SK-N-SH (cell line): ENCODE measurements around the gene TAMALIN.

Experiments used
- POLR2AphosphoS5 ChIP-seq: IDR thresholded peaks from 2 replicates; pipeline ENCODE4 v1.6.1; 2012; ENCODE audit warnings: low read depth, low read length
- SMC3 ChIP-seq: IDR thresholded peaks from 2 replicates; pipeline ENCODE4 v1.6.1; 2012; ENCODE audit warnings: low read depth, low read length, improper control_type of control experiment
- TAF1 ChIP-seq: IDR thresholded peaks from 2 replicates; pipeline ENCODE4 v1.6.1; 2012; ENCODE audit warnings: low read depth, mild to moderate bottlenecking, low read length, moderate library complexity, borderline replicate concordance
- TF ChIP-seq, protein P1 (sequence below): IDR thresholded peaks from 2 replicates; pipeline ENCODE4 v1.4.0; 2012; ENCODE audit warnings: low read depth, borderline replicate concordance
- TF ChIP-seq, protein P2 (sequence below): fragments of 200-600 bp; sonication (generic); IDR thresholded peaks from 2 replicates; pipeline ENCODE4 v1.6.1; 2017; ENCODE audit warnings: antibody characterized with exemption, mild to moderate bottlenecking, moderate library complexity
- TF ChIP-seq, protein P3 (sequence below): IDR thresholded peaks from 2 replicates; pipeline ENCODE4 v1.6.1; 2012; ENCODE audit warnings: mild to moderate bottlenecking, low read depth, low read length, moderate library complexity

GRCh38 chr12:52015532-52016041 is 8.8 kb downstream of the TAMALIN start:
- TF ChIP-seq SMC3 (no peak), POLR2AphosphoS5 (no peak), TAF1 (no peak)
- TF ChIP-seq, protein P1, sequence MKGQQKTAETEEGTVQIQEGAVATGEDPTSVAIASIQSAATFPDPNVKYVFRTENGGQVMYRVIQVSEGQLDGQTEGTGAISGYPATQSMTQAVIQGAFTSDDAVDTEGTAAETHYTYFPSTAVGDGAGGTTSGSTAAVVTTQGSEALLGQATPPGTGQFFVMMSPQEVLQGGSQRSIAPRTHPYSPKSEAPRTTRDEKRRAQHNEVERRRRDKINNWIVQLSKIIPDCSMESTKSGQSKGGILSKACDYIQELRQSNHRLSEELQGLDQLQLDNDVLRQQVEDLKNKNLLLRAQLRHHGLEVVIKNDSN, result no peak
- TF ChIP-seq, protein P2, sequence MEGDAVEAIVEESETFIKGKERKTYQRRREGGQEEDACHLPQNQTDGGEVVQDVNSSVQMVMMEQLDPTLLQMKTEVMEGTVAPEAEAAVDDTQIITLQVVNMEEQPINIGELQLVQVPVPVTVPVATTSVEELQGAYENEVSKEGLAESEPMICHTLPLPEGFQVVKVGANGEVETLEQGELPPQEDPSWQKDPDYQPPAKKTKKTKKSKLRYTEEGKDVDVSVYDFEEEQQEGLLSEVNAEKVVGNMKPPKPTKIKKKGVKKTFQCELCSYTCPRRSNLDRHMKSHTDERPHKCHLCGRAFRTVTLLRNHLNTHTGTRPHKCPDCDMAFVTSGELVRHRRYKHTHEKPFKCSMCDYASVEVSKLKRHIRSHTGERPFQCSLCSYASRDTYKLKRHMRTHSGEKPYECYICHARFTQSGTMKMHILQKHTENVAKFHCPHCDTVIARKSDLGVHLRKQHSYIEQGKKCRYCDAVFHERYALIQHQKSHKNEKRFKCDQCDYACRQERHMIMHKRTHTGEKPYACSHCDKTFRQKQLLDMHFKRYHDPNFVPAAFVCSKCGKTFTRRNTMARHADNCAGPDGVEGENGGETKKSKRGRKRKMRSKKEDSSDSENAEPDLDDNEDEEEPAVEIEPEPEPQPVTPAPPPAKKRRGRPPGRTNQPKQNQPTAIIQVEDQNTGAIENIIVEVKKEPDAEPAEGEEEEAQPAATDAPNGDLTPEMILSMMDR, result no peak
- TF ChIP-seq, protein P3, sequence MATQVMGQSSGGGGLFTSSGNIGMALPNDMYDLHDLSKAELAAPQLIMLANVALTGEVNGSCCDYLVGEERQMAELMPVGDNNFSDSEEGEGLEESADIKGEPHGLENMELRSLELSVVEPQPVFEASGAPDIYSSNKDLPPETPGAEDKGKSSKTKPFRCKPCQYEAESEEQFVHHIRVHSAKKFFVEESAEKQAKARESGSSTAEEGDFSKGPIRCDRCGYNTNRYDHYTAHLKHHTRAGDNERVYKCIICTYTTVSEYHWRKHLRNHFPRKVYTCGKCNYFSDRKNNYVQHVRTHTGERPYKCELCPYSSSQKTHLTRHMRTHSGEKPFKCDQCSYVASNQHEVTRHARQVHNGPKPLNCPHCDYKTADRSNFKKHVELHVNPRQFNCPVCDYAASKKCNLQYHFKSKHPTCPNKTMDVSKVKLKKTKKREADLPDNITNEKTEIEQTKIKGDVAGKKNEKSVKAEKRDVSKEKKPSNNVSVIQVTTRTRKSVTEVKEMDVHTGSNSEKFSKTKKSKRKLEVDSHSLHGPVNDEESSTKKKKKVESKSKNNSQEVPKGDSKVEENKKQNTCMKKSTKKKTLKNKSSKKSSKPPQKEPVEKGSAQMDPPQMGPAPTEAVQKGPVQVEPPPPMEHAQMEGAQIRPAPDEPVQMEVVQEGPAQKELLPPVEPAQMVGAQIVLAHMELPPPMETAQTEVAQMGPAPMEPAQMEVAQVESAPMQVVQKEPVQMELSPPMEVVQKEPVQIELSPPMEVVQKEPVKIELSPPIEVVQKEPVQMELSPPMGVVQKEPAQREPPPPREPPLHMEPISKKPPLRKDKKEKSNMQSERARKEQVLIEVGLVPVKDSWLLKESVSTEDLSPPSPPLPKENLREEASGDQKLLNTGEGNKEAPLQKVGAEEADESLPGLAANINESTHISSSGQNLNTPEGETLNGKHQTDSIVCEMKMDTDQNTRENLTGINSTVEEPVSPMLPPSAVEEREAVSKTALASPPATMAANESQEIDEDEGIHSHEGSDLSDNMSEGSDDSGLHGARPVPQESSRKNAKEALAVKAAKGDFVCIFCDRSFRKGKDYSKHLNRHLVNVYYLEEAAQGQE, result no peak
